ENCODE data around the gene CAMTA1.

DNA sequence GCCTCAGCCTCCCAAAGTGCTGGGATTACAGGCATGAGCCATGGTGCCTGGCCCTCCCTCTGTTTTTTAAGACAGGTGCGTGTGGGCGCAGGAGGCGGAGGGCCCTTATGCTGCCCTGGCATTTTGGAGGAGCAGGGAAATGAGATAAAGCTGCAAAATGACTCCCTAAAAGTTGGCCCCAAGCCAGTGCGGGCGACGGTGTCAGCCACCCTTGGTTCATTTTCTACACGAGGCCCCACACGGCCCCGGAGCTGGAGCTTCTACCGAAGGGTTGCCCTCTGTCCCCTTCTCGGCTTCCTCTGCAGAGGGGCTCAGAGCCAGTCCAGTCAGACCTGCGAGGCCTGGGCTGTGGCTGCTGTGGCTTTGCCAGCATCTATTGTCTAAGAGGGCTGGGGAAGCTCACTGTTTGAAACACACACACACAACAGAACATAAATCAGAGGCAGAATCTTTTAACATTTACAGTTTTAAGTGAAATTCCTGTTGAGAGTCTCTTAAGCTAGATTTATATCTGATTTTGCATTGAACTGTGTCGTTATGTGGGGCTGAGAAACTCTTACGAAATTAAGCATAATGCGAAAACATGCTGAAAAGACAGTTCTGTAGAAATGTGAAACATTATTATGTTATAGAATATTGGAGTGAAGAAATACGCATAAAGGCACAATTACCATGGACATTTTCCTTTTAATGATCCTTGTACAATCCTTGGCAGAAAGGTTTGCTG, 255.9 kb downstream of the CAMTA1 start:
- TF ChIP-seq, protein P1, sequence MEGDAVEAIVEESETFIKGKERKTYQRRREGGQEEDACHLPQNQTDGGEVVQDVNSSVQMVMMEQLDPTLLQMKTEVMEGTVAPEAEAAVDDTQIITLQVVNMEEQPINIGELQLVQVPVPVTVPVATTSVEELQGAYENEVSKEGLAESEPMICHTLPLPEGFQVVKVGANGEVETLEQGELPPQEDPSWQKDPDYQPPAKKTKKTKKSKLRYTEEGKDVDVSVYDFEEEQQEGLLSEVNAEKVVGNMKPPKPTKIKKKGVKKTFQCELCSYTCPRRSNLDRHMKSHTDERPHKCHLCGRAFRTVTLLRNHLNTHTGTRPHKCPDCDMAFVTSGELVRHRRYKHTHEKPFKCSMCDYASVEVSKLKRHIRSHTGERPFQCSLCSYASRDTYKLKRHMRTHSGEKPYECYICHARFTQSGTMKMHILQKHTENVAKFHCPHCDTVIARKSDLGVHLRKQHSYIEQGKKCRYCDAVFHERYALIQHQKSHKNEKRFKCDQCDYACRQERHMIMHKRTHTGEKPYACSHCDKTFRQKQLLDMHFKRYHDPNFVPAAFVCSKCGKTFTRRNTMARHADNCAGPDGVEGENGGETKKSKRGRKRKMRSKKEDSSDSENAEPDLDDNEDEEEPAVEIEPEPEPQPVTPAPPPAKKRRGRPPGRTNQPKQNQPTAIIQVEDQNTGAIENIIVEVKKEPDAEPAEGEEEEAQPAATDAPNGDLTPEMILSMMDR (conservative IDR thresholded peaks at IDR 0.05; ENCODE audit: low read depth, low read length) = no peak
- TF ChIP-seq EZH2 (IDR thresholded peaks at IDR 0.05; ENCODE audit: borderline replicate concordance, low read depth, low read length, poor library complexity, severe bottlenecking) = no peak

All from A673 (cell line).